NCI-H226 (cell line): ENCODE data around the gene SLC12A3.
A peak's percentile ranks its signal among the peaks of the same experiment; 100 is the strongest.
"Not testable (repeated sequence)": the region's sequence is repeated elsewhere in the genome, so short reads cannot be mapped to it uniquely, and the experiment has no call there.

Experiments
- DNase-seq: peaks from one replicate; pipeline ENCODE4 v3.0.0-alpha.2; 2015

The SLC12A3 gene

GRCh38 chr16:56848029-56848936, 16.7 kb upstream of the SLC12A3 start:
- DNase-seq, result peak; percentile 54

- peak; percentile 81 for DNase-seq
Measured at GRCh38 chr16:56848955-56849689, 15.9 kb upstream of the SLC12A3 start.

- DNase-seq, result no peak
Measured at GRCh38 chr16:56849690-56850680, 15.0 kb upstream of the SLC12A3 start.

- DNase-seq, result no peak
Measured at GRCh38 chr16:56851671-56852400, 13.2 kb upstream of the SLC12A3 start.

- DNase-seq, result no peak
Measured at GRCh38 chr16:56852401-56852730, 12.6 kb upstream of the SLC12A3 start.

GRCh38 chr16:56852968-56853367, 12.0 kb upstream of the SLC12A3 start:
- no peak for DNase-seq

- DNase-seq, result no peak
Measured at GRCh38 chr16:56855201-56855600, 9.8 kb upstream of the SLC12A3 start.

GRCh38 chr16:56855946-56856345, 9.1 kb upstream of the SLC12A3 start:
- DNase-seq, result no peak

- DNase-seq, result no peak
Measured at GRCh38 chr16:56856876-56857447, 8.0 kb upstream of the SLC12A3 start.

- no peak for DNase-seq
Measured at GRCh38 chr16:56858374-56858773, 6.6 kb upstream of the SLC12A3 start.

- DNase-seq, result no peak
Measured at GRCh38 chr16:56859636-56860035, 5.4 kb upstream of the SLC12A3 start.

- DNase-seq, result no peak
Measured at GRCh38 chr16:56860226-56861020, 4.6 kb upstream of the SLC12A3 start.

- no peak for DNase-seq
Measured at GRCh38 chr16:56861092-56861610, 3.9 kb upstream of the SLC12A3 start.

- DNase-seq, result no peak
Measured at GRCh38 chr16:56861756-56862155, 3.3 kb upstream of the SLC12A3 start.

- DNase-seq, result no peak
Measured at GRCh38 chr16:56862776-56863175, 2.2 kb upstream of the SLC12A3 start.

GRCh38 chr16:56865394-56866062, 521 bp downstream of the SLC12A3 start:
- DNase-seq, result no peak

- DNase-seq, result no peak
Measured at GRCh38 chr16:56866955-56867830, 2.2 kb downstream of the SLC12A3 start.

GRCh38 chr16:56868175-56868574, 3.2 kb downstream of the SLC12A3 start:
- DNase-seq, result no peak

- DNase-seq, result not testable (repeated sequence)
Measured at GRCh38 chr16:56868766-56869165, 3.8 kb downstream of the SLC12A3 start.
